Choroid plexus epithelial cell (primary cell): ENCODE results near the gene MGAT5B.

Experiments used
- DNase-seq: peaks from one replicate; pipeline ENCODE4 v3.0.0-alpha.2; 2010; ENCODE audit warnings: low read depth
- H3K4me3 ChIP-seq: 2 replicates; pipeline ENCODE4 v1.5.1; 2011; ENCODE audit warnings: low read depth, mild to moderate bottlenecking, control low read depth, low read length, moderate library complexity
- TF ChIP-seq, protein P1 (sequence below): conservative IDR thresholded peaks from 2 replicates; pipeline ENCODE4 v1.5.1; 2011; ENCODE audit warnings: low read depth, mild to moderate bottlenecking, control low read depth, inconsistent platforms, low read length, moderate library complexity

The MGAT5B gene

DNA sequence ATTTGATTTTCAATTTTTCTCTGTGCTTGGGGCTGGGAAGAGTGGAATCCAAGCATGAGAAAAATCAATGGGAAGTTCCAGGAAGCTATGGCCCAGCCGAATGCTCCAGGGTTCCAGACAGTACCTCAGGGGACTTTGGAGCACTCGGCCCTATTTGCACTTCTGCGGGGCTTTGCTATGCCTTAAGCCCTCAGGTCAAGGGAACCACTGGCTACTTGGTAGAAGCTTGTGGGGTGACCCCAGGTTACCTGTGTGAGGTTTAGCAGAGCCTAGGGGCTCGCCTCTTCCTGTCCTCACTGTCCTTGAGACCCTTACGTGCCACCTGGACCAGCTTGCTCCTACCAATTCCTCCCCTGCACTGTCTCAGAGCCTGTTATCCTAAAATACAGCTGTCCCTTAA, 121.3 kb downstream of the MGAT5B start:
- no peak for DNase-seq
- TF ChIP-seq, protein P1, sequence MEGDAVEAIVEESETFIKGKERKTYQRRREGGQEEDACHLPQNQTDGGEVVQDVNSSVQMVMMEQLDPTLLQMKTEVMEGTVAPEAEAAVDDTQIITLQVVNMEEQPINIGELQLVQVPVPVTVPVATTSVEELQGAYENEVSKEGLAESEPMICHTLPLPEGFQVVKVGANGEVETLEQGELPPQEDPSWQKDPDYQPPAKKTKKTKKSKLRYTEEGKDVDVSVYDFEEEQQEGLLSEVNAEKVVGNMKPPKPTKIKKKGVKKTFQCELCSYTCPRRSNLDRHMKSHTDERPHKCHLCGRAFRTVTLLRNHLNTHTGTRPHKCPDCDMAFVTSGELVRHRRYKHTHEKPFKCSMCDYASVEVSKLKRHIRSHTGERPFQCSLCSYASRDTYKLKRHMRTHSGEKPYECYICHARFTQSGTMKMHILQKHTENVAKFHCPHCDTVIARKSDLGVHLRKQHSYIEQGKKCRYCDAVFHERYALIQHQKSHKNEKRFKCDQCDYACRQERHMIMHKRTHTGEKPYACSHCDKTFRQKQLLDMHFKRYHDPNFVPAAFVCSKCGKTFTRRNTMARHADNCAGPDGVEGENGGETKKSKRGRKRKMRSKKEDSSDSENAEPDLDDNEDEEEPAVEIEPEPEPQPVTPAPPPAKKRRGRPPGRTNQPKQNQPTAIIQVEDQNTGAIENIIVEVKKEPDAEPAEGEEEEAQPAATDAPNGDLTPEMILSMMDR, result no peak
- H3K4me3 ChIP-seq, result no peak overlapping the region

DNA sequence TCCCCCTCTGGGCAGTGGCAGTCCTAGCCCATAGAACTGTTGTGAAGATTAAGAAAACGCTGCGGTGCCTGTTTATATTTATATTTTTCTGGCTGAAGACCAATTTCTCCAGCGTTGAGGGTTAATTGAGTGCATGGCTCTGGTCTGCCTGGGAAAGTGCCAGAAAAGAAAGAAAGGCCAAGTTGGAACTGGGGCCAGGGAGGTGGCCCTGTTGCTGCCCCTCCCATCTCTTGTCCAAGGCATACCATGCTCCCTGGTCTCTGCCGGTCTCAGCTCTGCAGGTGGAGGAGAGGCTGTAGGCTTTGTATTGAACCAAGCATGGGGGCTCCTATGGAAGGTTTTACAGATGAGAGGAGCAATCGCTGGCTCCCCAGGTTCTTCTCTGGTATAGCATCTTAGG, 124.7 kb downstream of the MGAT5B start:
- TF ChIP-seq, protein P1, result no peak
- DNase-seq, result no peak
- no peak overlapping the region for H3K4me3 ChIP-seq

DNA sequence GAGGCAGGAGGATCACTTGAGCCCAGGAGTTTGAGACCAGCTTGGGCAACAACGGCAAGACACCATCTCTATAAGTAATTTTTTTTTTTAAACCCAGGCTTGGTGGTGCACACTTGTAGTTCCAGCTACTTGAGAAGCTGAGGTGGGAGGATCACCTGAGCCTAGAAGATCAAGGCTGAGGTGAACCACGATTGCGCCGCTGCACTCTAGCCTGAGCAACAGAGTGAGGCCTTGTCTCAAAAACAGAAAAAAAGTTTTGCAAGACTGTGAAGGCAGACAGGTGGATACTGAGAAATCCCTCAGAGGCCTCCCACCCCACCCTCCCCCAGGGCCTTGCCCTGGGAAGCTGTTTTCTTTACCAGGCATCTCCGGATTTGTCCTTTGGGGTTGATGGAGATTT, 125.4 kb downstream of the MGAT5B start:
- TF ChIP-seq, protein P1, result no peak
- no peak for DNase-seq
- H3K4me3 ChIP-seq, result no peak overlapping the region

DNA sequence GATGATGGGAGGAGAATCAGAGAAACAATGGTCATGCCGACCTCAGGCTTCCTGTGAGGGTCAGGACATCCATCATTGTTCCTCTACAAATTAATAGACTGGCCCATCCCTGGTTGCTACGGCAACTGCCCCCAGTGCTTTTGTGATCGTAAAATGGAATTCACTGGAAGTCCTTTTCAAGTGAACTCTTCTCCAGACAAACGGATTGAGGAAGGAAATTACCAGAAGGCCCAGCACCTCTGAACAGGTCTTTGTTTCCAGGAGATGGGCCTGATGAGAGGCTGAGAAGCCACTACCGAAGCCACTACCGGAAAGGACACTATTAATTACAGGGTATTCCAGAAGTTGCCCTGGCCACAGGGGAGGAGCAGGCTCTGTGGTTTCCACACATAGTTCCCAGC, 126.0 kb downstream of the MGAT5B start:
- no peak overlapping the region for H3K4me3 ChIP-seq
- no peak for DNase-seq
- TF ChIP-seq, protein P1, result no peak

DNA sequence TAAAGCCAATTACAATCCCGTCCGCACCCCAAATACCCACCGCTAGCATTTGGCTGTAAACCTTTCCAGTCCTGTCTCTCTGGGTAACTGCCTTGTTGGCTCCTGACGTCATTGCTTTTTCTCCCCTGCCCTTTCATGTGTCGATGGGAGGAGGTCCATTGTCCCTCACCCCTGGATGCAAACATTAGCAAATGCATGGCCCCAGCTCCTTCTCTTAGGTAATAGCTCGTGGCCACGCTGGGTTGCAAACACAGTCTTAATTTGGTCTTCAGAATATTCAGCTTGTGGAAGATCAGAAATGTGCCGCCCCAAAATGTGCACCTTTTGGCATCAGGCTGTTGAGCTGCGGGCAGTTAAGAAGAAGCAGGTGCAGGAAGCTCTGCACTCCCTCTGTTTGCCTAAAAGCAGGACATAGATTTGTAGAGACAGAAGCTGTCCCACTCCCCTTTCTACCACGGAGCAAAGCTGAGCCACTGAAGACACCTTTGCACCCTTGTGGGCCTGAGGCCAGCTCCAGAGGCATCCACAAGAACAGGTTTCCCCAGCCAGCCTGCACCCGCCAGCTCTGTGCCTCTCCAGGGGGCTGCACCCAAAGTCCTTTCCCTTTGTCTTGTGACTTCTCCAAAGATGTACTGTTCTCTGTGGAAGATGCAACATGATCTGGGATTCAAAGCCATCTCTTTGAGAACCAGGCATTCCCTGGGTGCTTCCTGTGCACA, 127.3 kb downstream of the MGAT5B start:
- no peak for DNase-seq
- H3K4me3 ChIP-seq, result no peak overlapping the region
- TF ChIP-seq, protein P1, result no peak

DNA sequence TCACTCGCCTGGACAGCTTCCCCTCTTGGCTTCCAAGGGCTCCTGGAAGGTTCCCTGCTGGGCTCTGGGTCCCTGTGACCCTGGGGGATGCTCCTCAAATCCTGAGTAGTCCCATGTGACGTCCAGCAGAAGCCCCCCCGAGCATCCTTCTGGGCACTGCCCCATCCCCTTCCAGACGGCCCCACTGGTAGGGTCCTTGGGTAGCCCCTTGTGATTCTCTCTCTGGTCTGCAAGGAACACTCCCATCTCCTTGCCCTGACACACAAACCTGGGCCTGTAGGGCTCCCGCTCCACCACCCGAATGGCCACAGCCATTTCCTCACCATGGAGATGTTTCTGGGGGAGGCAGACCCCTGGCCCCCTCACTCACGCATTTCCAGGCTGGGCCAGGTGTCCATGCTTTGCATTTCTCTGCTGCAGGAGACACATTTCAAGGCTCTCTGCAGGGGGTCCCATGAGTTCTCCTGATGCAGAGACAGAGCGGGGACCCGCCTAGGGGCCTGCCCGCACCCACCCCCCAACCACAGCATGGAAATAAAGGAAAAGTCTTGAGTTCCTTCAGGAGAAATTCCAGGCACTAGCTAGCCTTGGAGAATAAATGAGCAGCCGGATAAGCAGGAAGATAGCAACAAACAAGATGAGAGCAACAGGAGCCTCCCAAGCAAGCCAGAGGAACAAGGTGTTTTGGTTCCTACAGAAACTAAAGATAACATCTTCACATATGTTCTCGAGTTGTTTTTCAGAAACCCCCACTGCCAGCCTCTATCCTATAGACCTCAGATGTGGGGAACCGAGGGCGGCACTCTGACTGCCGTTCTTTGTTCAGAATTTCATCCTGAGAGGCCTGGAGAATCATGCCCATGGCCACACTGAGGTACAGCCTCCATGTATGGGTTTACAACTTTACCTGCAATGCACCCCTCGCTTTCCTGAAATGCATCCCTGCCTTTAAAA, 128.8 kb downstream of the MGAT5B start:
- DNase-seq, result no peak
- TF ChIP-seq, protein P1, result no peak

More for the DNA sequence above, 128.8 kb downstream of the MGAT5B start:
- H3K4me3 ChIP-seq, result no peak overlapping the region
